GM13976 (cell line): ENCODE measurements around the gene SHANK2.

Experiments
- DNase-seq: peaks from one replicate; pipeline ENCODE4 v3.0.0; 2012; ENCODE audit warnings: low spot score
- CTCF ChIP-seq: IDR thresholded peaks from 2 replicates; pipeline ENCODE4 v1.5.1; 2012; ENCODE audit warnings: borderline replicate concordance, mild to moderate bottlenecking; ENCODE audit not compliant: insufficient read depth; ENCODE audit errors: extremely low read depth, missing control alignments, control extremely low read depth
- in situ Hi-C: fragments of 300-500 bp; cut with MboI; formaldehyde crosslinking; loops from one replicate; pipeline ENCODE4 v1.12.0; 2022; ENCODE audit warnings: low sequenced_read_pairs, mixed read lengths, inconsistent platforms; ENCODE audit not compliant: unreplicated experiment

Gene SHANK2

GRCh38 chr11:71207563-71207962 lies 44.8 kb downstream of the SHANK2 start:
- in situ Hi-C loops, result no loop called here
- TF ChIP-seq CTCF, result no peak
- DNase-seq, result no peak

GRCh38 chr11:71206186-71206585 lies 46.2 kb downstream of the SHANK2 start:
- no peak for DNase-seq
- TF ChIP-seq CTCF, result no peak
- in situ Hi-C loops, result no loop called here

- DNase-seq, result no peak
- in situ Hi-C loops, result no loop called here
- TF ChIP-seq CTCF, result no peak
Observed at GRCh38 chr11:71204748-71205664, 47.4 kb downstream of the SHANK2 start.

GRCh38 chr11:71204294-71204693 lies 48.1 kb downstream of the SHANK2 start:
- no peak for DNase-seq
- in situ Hi-C loops, result no loop called here
- TF ChIP-seq CTCF, result no peak

GRCh38 chr11:71203681-71204080 lies 48.7 kb downstream of the SHANK2 start:
- TF ChIP-seq CTCF, result no peak
- no peak for DNase-seq
- in situ Hi-C loops, result no loop called here

GRCh38 chr11:71202966-71203365 lies 49.4 kb downstream of the SHANK2 start:
- in situ Hi-C loops, result no loop called here
- TF ChIP-seq CTCF, result no peak
- DNase-seq, result no peak
